ENCODE measurements around the gene UGT1A7. TPM values are rescaled to one million over a fixed set of nuclear protein-coding genes. Genes with fewer than 3 reads are reported as not detected.

Gene UGT1A7
- total RNA-seq, 1 donor from 2014 or later: not detected

DNA sequence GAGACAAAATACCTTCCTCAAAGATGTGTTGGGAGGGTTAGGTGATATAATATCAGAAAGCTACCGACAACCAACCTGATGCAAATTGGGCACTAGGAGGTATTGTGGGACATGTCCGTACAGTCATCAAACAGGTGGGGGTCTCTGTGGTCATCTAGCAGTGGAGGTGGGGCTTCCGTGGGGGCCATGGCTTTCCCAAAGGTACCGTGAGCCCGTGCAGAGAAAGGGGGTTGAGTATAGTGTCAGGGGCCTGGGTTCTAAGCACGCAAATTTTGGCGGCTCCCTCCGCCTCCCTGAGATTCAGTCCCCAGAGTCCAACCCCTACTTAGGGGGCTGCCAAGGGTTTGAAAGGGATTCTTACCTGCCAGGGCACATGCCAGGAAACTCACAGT, 140.0 kb downstream of the UGT1A7 start:
- no peak overlapping the region for H3K4me3 ChIP-seq (ENCODE audit: low read depth, low read length)
- no peak for DNase-seq (ENCODE audit: low read depth)
- TF ChIP-seq, protein P1, sequence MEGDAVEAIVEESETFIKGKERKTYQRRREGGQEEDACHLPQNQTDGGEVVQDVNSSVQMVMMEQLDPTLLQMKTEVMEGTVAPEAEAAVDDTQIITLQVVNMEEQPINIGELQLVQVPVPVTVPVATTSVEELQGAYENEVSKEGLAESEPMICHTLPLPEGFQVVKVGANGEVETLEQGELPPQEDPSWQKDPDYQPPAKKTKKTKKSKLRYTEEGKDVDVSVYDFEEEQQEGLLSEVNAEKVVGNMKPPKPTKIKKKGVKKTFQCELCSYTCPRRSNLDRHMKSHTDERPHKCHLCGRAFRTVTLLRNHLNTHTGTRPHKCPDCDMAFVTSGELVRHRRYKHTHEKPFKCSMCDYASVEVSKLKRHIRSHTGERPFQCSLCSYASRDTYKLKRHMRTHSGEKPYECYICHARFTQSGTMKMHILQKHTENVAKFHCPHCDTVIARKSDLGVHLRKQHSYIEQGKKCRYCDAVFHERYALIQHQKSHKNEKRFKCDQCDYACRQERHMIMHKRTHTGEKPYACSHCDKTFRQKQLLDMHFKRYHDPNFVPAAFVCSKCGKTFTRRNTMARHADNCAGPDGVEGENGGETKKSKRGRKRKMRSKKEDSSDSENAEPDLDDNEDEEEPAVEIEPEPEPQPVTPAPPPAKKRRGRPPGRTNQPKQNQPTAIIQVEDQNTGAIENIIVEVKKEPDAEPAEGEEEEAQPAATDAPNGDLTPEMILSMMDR (conservative IDR thresholded peaks at IDR 0.05; ENCODE audit: low read depth, low read length): no peak

- no peak for DNase-seq (ENCODE audit: low read depth)
- H3K4me3 ChIP-seq (ENCODE audit: low read depth, low read length): no peak overlapping the region
- TF ChIP-seq, protein P1 (conservative IDR thresholded peaks at IDR 0.05; ENCODE audit: low read depth, low read length): no peak
These were observed 140.5 kb downstream of the UGT1A7 start for GRCh38 chr2:233822101-233822771.

Other genes starting within 250 kb of the UGT1A7 start
- 19.8 and 33.6 TPM in 2 replicates for gene USP40, start 115.1 kb upstream of the UGT1A7 start, total RNA-seq
- not detected in 2 replicates for gene UGT1A8, start 64.3 kb upstream of the UGT1A7 start, total RNA-seq
- not detected in 2 replicates for gene UGT1A10, start 45.5 kb upstream of the UGT1A7 start, total RNA-seq
- not detected in 2 replicates for gene UGT1A9, start 10.0 kb upstream of the UGT1A7 start, total RNA-seq
- gene UGT1A6, start 11.0 kb downstream of the UGT1A7 start, total RNA-seq: 0.52 and 5.1 TPM in 2 replicates
- not detected in 2 replicates for gene UGT1A5, start 31.0 kb downstream of the UGT1A7 start, total RNA-seq
- gene UGT1A4, start 36.8 kb downstream of the UGT1A7 start, total RNA-seq: 0.07 TPM in 1 of 2 replicates, not detected in the other
- not detected in 2 replicates for gene UGT1A3, start 47.1 kb downstream of the UGT1A7 start, total RNA-seq
- not detected in 2 replicates for gene UGT1A1, start 78.4 kb downstream of the UGT1A7 start, total RNA-seq
- gene MROH2A, start 96.4 kb downstream of the UGT1A7 start, total RNA-seq: not detected in 2 replicates
- gene HJURP, start 172.6 kb downstream of the UGT1A7 start, total RNA-seq: 56.9 and 64.9 TPM in 2 replicates
- gene TRPM8, start 235.5 kb downstream of the UGT1A7 start, total RNA-seq: 0.87 and 4.1 TPM in 2 replicates